Subcutaneous adipose tissue (tissue), 4 donors: ENCODE results near the gene CEP350. TPM values are rescaled to one million over a fixed set of nuclear protein-coding genes. Genes with fewer than 3 reads are reported as not detected.

ENCODE experiments used
- CTCF ChIP-seq: fragments of 450-650 bp; IDR thresholded peaks from one replicate; pipeline ENCODE4 v1.5.1; 2016; ENCODE audit warnings: low read depth, mild to moderate bottlenecking, control low read depth, antibody characterized with exemption, moderate library complexity
- total RNA-seq, 4 donors: library from RNA; depleted of rRNA; stranded (reverse); fragments of >200 nt; gene quantifications; one replicate each; pipeline ENCODE4 v1.1.0, GENCODE V29; 2016

The CEP350 gene
- total RNA-seq, 4 donors from 2014 or later, result 77.2 to 136 (median 103) TPM

DNA sequence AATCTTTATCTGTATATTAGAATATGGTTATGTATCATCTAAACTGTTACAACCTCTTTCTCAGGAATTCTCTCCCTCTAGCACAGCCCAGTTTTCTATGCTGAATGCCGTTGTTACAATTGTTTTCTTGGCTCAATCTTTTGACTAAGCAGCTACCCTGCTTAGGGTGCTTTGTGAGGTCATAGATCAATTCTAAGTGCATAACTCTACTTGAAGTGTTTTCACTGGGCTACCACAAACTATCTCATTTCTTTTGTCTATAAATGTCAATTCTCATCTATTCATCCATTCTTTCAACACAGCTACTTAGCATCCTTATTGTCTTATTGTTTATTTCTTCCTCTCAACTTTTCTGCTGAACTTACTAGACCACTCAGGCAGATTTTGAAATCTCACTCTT lies 77.1 kb downstream of the CEP350 start:
- TF ChIP-seq CTCF, result no peak

DNA sequence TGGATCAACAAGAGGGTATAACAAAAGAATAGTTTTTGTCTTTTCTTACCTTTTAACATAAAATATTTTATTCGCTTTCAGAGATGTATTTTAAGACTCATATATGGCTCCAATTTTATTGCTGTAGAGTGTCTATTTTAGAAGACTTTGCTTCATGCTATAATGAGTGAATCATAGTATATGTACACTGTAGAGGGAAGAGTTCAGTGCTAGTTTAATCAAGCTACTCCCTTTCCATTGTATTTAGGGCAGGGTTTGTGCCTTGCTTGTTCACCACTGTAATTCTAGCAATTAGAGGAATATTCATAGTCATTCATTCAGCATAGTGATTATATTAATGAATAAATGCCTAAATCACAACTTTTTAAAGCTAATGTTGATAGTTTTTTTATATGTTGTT lies 78.8 kb downstream of the CEP350 start:
- TF ChIP-seq CTCF, result no peak

DNA sequence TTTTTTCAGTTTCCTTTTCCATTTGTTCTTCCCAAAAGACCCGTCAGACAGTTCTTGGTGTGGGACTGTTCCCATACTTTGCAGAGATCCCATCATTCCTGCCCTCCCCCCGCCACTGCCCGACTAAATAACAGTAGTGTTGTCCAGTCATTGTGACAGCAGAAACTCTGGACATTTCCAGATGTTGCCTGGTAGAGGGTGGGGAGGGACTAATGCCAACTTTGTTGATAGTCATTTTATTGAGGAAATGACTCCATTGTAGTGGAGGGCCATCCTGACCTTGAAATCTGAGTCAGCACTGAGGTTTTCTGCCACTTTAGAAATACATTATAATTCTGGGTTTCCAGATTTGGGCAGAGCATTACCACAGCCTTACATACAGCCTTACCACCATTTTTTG lies 85.4 kb downstream of the CEP350 start:
- no peak for TF ChIP-seq CTCF

DNA sequence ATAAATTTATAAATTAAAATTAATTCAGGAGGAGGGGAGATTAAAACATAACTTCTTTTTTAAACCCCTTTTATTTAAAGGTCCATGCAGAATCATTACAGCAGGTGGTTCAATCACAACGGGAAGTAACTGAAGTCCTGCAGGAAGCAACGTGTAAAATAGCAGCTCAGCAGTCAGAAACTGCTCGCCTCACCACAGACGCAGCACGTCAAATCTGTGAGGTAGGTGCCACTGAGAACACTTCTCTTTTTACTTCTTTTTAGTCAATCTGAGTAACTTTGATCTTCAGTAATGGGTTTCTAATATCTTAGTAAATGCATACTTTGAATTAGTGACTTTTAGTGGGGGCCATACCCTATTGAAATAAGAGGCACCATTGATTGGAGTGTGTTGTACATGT lies 87.0 kb downstream of the CEP350 start:
- TF ChIP-seq CTCF, result no peak

GRCh38 chr1:180042988-180043622 lies 88.5 kb downstream of the CEP350 start:
- no peak for TF ChIP-seq CTCF

DNA sequence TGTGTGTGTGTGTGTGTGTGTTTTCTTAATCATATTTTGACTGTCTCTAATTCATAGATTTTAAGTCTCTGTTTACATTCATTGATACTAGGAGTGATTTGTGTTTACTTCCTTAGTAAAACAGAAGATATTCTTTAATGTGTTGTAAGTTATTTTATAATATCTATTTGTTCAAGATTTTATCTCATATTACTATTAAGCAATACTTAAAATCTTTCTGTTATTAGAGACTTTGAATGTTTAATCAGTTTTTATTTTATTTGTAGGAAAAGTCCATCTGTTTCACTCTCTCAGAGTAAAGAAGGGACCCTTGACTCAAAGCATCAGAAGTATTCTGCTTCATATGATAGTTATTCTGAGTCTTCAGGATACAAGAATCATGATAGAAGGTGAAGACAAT lies 89.2 kb downstream of the CEP350 start:
- TF ChIP-seq CTCF, result no peak

DNA sequence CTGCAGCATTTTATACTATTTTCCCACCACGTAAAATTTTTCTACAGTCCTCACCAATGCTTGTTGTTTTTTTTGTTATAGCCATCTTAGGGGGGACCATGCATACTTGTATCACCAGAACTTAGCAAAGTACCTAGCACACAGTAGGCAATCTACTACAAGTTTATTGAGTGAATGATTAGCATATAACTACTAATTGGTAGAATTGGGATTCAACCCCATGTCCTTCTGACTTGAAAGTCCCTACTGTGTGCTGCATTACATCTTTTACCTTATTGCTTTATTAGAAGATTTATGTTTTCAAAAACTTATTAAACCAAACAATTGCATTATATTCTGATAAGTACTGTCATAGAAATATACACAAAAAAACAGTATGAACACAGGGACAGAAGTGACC lies 92.1 kb downstream of the CEP350 start:
- no peak for TF ChIP-seq CTCF
